ENCODE measurements around the gene ASTN2. TPM values are rescaled to one million over a fixed set of nuclear protein-coding genes. Genes with fewer than 3 reads are reported as not detected.

The ASTN2 gene
- total RNA-seq, 2 experiments from 2014 or later, result 1.7 to 4.2 TPM

DNA sequence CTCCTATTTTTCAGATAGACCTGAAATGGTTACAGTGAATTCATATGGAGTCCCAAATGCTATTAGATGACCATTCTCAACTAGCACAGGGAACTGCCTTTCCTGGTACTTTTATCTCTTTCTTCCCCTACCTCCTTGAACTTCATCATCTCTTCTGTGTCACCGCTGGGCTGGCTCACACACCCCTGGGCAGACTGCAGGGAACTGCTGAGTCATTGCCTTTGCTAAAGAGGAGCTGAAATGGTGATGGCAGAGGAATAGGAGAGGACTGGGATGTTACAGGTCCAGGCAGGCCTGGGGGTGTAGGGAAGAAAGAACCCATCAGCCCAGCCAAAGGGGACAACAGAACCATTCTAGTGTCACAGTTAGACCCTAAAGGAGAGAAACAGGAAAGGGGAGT is 322.3 kb downstream of the ASTN2 start:
- H3K4me1 ChIP-seq (ENCODE audit: insufficient read depth, low read length, poor library complexity, severe bottlenecking), result no peaks in the 10 kb centered on the region
- no peaks in the 10 kb centered on the region for H3K79me2 ChIP-seq (ENCODE audit: insufficient read depth, low read depth, low read length)
- H3K9me2 ChIP-seq (ENCODE audit: insufficient read depth, low read length), result no peaks in the 10 kb centered on the region
- intact Hi-C loops (cut with micrococcal nuclease; ENCODE audit: unreplicated experiment), result no loop called here
- no peak overlapping the region for H3K27ac ChIP-seq (ENCODE audit: low read depth, low read length, poor library complexity, severe bottlenecking)
- no TSS peak for BruUV-seq (replicated peaks)
- POLR2A ChIA-PET, result no interaction called here
- no peaks in the 10 kb centered on the region for H3K36me3 ChIP-seq (ENCODE audit: insufficient read depth, low read length)
- no peaks in the 10 kb centered on the region for H4K20me1 ChIP-seq (ENCODE audit: insufficient read depth, low read length)
- CTCF ChIA-PET (ENCODE audit: unreplicated experiment), result no interaction called here
- no peak overlapping the region for H3K4me2 ChIP-seq (ENCODE audit: low read length)
- no peak for TF ChIP-seq EZH2phosphoT487 (IDR thresholded peaks at IDR 0.05; ENCODE audit: borderline replicate concordance, low read depth, low read length)
- TF ChIP-seq, protein P1, sequence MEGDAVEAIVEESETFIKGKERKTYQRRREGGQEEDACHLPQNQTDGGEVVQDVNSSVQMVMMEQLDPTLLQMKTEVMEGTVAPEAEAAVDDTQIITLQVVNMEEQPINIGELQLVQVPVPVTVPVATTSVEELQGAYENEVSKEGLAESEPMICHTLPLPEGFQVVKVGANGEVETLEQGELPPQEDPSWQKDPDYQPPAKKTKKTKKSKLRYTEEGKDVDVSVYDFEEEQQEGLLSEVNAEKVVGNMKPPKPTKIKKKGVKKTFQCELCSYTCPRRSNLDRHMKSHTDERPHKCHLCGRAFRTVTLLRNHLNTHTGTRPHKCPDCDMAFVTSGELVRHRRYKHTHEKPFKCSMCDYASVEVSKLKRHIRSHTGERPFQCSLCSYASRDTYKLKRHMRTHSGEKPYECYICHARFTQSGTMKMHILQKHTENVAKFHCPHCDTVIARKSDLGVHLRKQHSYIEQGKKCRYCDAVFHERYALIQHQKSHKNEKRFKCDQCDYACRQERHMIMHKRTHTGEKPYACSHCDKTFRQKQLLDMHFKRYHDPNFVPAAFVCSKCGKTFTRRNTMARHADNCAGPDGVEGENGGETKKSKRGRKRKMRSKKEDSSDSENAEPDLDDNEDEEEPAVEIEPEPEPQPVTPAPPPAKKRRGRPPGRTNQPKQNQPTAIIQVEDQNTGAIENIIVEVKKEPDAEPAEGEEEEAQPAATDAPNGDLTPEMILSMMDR (conservative IDR thresholded peaks at IDR 0.05; ENCODE audit: low read length), result no peak
- no peak for DNase-seq (ENCODE audit: low spot score)
- no peaks in the 10 kb centered on the region for H3K9me3 ChIP-seq (ENCODE audit: low read length)
- no peak overlapping the region for H2AFZ ChIP-seq (ENCODE audit: low read length)
- no peak overlapping the region for H3K4me3 ChIP-seq (ENCODE audit: low read depth, low read length, poor library complexity, severe bottlenecking)

DNA sequence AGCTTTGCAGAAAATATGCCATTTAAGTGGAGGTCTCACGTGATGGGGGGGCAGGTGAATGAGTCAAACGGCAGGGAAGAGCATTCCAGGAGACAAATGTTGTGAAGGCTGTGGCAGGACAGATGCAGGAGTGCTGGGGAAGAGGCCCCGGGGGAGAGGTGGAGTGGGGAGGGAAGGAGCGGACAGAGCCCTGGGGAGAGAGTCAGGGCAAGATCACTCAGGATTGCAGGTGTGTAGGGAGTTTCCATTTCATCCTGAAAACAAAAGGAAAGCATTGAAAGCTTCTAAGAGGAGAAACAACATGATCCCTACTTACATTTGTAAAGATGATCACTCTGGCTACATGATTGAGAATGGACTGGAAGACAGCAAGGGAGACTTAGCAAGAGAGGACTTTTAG is 323.3 kb downstream of the ASTN2 start:
- H3K36me3 ChIP-seq (ENCODE audit: insufficient read depth, low read length), result no peaks in the 10 kb centered on the region
- no peak overlapping the region for H3K4me2 ChIP-seq (ENCODE audit: low read length)
- no peak overlapping the region for H2AFZ ChIP-seq (ENCODE audit: low read length)
- H3K4me1 ChIP-seq (ENCODE audit: insufficient read depth, low read length, poor library complexity, severe bottlenecking), result no peaks in the 10 kb centered on the region
- H3K4me3 ChIP-seq (ENCODE audit: low read depth, low read length, poor library complexity, severe bottlenecking), result no peak overlapping the region
- no peak overlapping the region for H3K27ac ChIP-seq (ENCODE audit: low read depth, low read length, poor library complexity, severe bottlenecking)
- BruUV-seq (replicated peaks), result no TSS peak
- intact Hi-C loops (cut with micrococcal nuclease; ENCODE audit: unreplicated experiment), result no loop called here
- no peaks in the 10 kb centered on the region for H4K20me1 ChIP-seq (ENCODE audit: insufficient read depth, low read length)
- ChIA-PET POLR2A (no interaction called here), CTCF (ENCODE audit: unreplicated experiment) (no interaction called here)
- H3K9me2 ChIP-seq (ENCODE audit: insufficient read depth, low read length), result no peaks in the 10 kb centered on the region
- TF ChIP-seq, protein P1 (conservative IDR thresholded peaks at IDR 0.05; ENCODE audit: low read length), result no peak
- no peak for TF ChIP-seq EZH2phosphoT487 (IDR thresholded peaks at IDR 0.05; ENCODE audit: borderline replicate concordance, low read depth, low read length)
- H3K9me3 ChIP-seq (ENCODE audit: low read length), result no peaks in the 10 kb centered on the region
- DNase-seq (ENCODE audit: low spot score), result no peak
- H3K79me2 ChIP-seq (ENCODE audit: insufficient read depth, low read depth, low read length), result no peaks in the 10 kb centered on the region

DNA sequence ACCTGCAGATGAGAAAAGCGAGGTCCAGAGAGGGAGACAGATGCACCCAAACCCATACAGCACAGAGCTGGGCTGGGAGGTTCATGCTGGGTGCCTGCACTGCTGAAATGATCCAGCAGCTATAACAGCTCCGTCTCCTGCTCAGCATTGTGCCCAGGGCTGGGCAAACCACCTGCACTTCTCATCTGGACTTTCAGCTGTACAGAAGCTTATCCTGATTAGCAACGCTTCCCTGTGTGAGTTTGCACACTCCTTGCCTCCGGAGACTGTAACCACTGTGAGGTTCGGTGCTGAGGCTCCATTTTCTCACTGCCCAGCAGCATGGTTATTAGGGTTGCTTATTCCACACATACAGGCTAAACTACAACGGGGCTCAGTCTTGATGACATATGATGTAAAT is 326.1 kb downstream of the ASTN2 start:
- TF ChIP-seq EZH2phosphoT487 (IDR thresholded peaks at IDR 0.05; ENCODE audit: borderline replicate concordance, low read depth, low read length), result no peak
- TF ChIP-seq, protein P1 (conservative IDR thresholded peaks at IDR 0.05; ENCODE audit: low read length), result no peak
- H3K4me2 ChIP-seq (ENCODE audit: low read length), result no peak overlapping the region
- no peaks in the 10 kb centered on the region for H3K9me2 ChIP-seq (ENCODE audit: insufficient read depth, low read length)
- no peaks in the 10 kb centered on the region for H3K4me1 ChIP-seq (ENCODE audit: insufficient read depth, low read length, poor library complexity, severe bottlenecking)
- H3K27ac ChIP-seq (ENCODE audit: low read depth, low read length, poor library complexity, severe bottlenecking), result no peak overlapping the region
- no peaks in the 10 kb centered on the region for H3K9me3 ChIP-seq (ENCODE audit: low read length)
- no peaks in the 10 kb centered on the region for H3K36me3 ChIP-seq (ENCODE audit: insufficient read depth, low read length)
- BruUV-seq (replicated peaks), result no TSS peak
- ChIA-PET POLR2A (no interaction called here), CTCF (ENCODE audit: unreplicated experiment) (no interaction called here)
- no peak for DNase-seq (ENCODE audit: low spot score)
- no peaks in the 10 kb centered on the region for H3K79me2 ChIP-seq (ENCODE audit: insufficient read depth, low read depth, low read length)
- H3K4me3 ChIP-seq (ENCODE audit: low read depth, low read length, poor library complexity, severe bottlenecking), result no peak overlapping the region
- intact Hi-C loops (cut with micrococcal nuclease; ENCODE audit: unreplicated experiment), result no loop called here
- H4K20me1 ChIP-seq (ENCODE audit: insufficient read depth, low read length), result no peaks in the 10 kb centered on the region
- no peak overlapping the region for H2AFZ ChIP-seq (ENCODE audit: low read length)
